ENCODE data around the gene DGKQ. TPM values are rescaled to one million over a fixed set of nuclear protein-coding genes. Genes with fewer than 3 reads are reported as not detected.

The DGKQ gene
- polyA plus RNA-seq, 1 of the 3 experiments (the other 2 are of a cell fraction) = 10.9 TPM

DNA sequence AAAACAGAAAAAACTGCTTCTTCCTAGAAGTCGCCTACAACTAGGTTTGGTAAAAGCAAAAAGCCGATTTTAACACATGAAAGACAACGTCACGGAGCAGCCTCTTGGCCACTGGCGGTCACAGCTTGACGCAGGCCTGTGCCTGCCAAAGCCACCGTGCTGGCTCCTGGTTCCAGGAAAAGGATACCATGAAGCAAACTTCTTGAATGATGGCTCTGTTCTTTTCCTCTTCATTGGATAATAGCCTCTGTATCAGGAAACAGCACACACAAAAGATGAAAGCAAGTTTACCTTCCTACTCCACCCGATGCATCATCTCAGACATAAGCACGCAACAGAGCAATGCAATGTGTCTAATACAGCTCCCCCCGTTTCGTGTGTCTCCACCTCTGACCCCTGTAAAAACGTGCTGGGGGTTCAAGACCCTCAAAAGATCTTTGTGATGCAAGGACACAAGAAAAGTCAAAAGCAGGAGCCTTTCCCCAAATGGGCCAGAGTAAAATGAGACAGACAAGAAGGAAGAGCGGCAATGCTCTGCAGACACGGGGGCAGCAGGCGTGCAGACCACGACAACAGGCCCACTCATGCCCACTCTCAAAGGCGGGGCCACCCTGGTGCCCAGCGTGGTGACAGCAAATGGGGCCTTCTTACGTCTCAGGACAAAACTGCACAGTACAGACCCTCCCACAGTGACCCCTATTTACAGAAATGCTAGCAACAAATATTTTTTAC lies 60.7 kb downstream of the DGKQ start:
- ChIA-PET POLR2A (no interaction called here), CTCF (no interaction called here)
- Histone ChIP-seq H3F3A (replicated peaks; ENCODE audit: insufficient read depth) (no peaks in the 10 kb centered on the region), H4K20me1 (ENCODE audit: insufficient read depth) (peaks cover 34% of the 10 kb centered on the region), H3K79me2 (ENCODE audit: insufficient read depth) (peaks cover 44% of the 10 kb centered on the region), H2AFZ (ENCODE audit: low read depth) (no peak overlapping the region), H3K9ac (no peak overlapping the region), H3K4me3 (ENCODE audit: low read depth in 2 of 2, low read length in 1 of 2) (no peak overlapping the region), H3K9me3 (no peaks in the 10 kb centered on the region), H3K4me1 (ENCODE audit: control insufficient read depth in 1 of 2, insufficient read depth in 2 of 2, low read depth in 1 of 2, low read length in 1 of 2) (no peaks in the 10 kb centered on the region), H3K9me2 (no peaks in the 10 kb centered on the region), H3K27me3 (ENCODE audit: insufficient read depth) (no peaks in the 10 kb centered on the region), H3K27ac (ENCODE audit: low read depth in 2 of 2, low read length in 1 of 2) (no peak overlapping the region), H3K4me2 (no peak overlapping the region), H3K36me3 (replicated peaks in 1 of 2; ENCODE audit: control insufficient read depth in 1 of 2, insufficient read depth in 2 of 2, low read length in 1 of 2) (peaks cover 0 to 34% of the 10 kb centered on the region in 2 experiments)
- 86% methylated on average over 18 of the region's 19 CpGs for WGBS (ENCODE audit: low lambda C conversion rate)
- no peak for DNase-seq
- no peak for TF ChIP-seq EZH2phosphoT487 (IDR thresholded peaks at IDR 0.05; ENCODE audit: borderline replicate concordance, low read depth)
- no peak for TF ChIP-seq TCF12 (IDR thresholded peaks at IDR 0.05)
- TF ChIP-seq GABPA (IDR thresholded peaks at IDR 0.05; ENCODE audit: low read depth) = no peak
- TF ChIP-seq CTCF (IDR thresholded peaks at IDR 0.05) = no peak

- no peak for TF ChIP-seq FOXJ3 (CRISPR knock-in tag; IDR thresholded peaks at IDR 0.05)
- TF ChIP-seq CTCF (IDR thresholded peaks at IDR 0.05) = no peak
- TF ChIP-seq NFIC (IDR thresholded peaks at IDR 0.05; ENCODE audit: borderline replicate concordance) = no peak
- TF ChIP-seq, protein P1, sequence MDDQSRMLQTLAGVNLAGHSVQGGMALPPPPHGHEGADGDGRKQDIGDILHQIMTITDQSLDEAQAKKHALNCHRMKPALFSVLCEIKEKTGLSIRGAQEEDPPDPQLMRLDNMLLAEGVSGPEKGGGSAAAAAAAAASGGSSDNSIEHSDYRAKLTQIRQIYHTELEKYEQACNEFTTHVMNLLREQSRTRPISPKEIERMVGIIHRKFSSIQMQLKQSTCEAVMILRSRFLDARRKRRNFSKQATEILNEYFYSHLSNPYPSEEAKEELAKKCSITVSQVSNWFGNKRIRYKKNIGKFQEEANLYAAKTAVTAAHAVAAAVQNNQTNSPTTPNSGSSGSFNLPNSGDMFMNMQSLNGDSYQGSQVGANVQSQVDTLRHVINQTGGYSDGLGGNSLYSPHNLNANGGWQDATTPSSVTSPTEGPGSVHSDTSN (IDR thresholded peaks at IDR 0.05) = no peak
- TF ChIP-seq NRF1 (IDR thresholded peaks at IDR 0.05; ENCODE audit: low read depth, low read length) = no peak
- no peak for TF ChIP-seq TEAD4 (IDR thresholded peaks at IDR 0.05; ENCODE audit: borderline replicate concordance, insufficient read depth)
- no peak for TF ChIP-seq RAD21 (IDR thresholded peaks at IDR 0.05; ENCODE audit: low read length)
- no peak for TF ChIP-seq REST (IDR thresholded peaks at IDR 0.05; ENCODE audit: low read depth, low read length)
- no peak for TF ChIP-seq SMC3 (IDR thresholded peaks at IDR 0.05; ENCODE audit: low read depth, low read length)
- no peak for TF ChIP-seq MEF2A (IDR thresholded peaks at IDR 0.05; ENCODE audit: borderline replicate concordance, low read depth)
- no peak for TF ChIP-seq MAX (IDR thresholded peaks at IDR 0.05; ENCODE audit: low read depth)
- no peak for TF ChIP-seq GATA2 (CRISPR knock-in tag; IDR thresholded peaks at IDR 0.05)
- TF ChIP-seq RFX5 (IDR thresholded peaks at IDR 0.05; ENCODE audit: low read length) = no peak
- POLR2A ChIA-PET = no interaction called here
- H3K4me1 ChIP-seq (ENCODE audit: control insufficient read depth in 1 of 2, insufficient read depth in 2 of 2, low read depth in 1 of 2, low read length in 1 of 2) = no peaks in the 10 kb centered on the region
- H3K9me3 ChIP-seq = no peaks in the 10 kb centered on the region
- no peak for DNase-seq
- no peaks in the 10 kb centered on the region for H3K9me2 ChIP-seq
- no peak overlapping the region for H3K27ac ChIP-seq (ENCODE audit: low read depth in 2 of 2, low read length in 1 of 2)
- H4K20me1 ChIP-seq (ENCODE audit: insufficient read depth) = peaks cover 30% of the 10 kb centered on the region
- 96% methylated on average over 13 of the region's 29 CpGs for WGBS (ENCODE audit: low lambda C conversion rate)
- no peak overlapping the region for H3K4me3 ChIP-seq (ENCODE audit: low read depth in 2 of 2, low read length in 1 of 2)
- peaks cover 36% of the 10 kb centered on the region for H3K79me2 ChIP-seq (ENCODE audit: insufficient read depth)
- no peak overlapping the region for H3K4me2 ChIP-seq
- peaks cover 0 to 34% of the 10 kb centered on the region in 2 experiments for H3K36me3 ChIP-seq (replicated peaks in 1 of 2; ENCODE audit: control insufficient read depth in 1 of 2, insufficient read depth in 2 of 2, low read length in 1 of 2)
- H3F3A ChIP-seq (replicated peaks; ENCODE audit: insufficient read depth) = no peaks in the 10 kb centered on the region
- no peaks in the 10 kb centered on the region for H3K27me3 ChIP-seq (ENCODE audit: insufficient read depth)
- H3K9ac ChIP-seq = no peak overlapping the region
- CTCF ChIA-PET = no interaction called here
- H2AFZ ChIP-seq (ENCODE audit: low read depth) = no peak overlapping the region
Measured at GRCh38 chr4:911871-912490, 61.4 kb downstream of the DGKQ start.
